Stimulated activated CD4-positive, alpha-beta T cell treated with anti-CD3 and anti-CD28 coated beads, Interleukin-15, amount 100 ng/mL, for 48 hours (primary cell): ENCODE measurements around the gene OR4E1.
"Not testable (repeated sequence)": the region's sequence is repeated elsewhere in the genome, so short reads cannot be mapped to it uniquely, and the experiment has no call there.

Source experiments
- DNase-seq, 2 donors: peaks; one replicate each; pipeline ENCODE4 v3.0.0-alpha.2; 2020; ENCODE audit warnings: low read depth in 2 of 2

The OR4E1 gene

DNA sequence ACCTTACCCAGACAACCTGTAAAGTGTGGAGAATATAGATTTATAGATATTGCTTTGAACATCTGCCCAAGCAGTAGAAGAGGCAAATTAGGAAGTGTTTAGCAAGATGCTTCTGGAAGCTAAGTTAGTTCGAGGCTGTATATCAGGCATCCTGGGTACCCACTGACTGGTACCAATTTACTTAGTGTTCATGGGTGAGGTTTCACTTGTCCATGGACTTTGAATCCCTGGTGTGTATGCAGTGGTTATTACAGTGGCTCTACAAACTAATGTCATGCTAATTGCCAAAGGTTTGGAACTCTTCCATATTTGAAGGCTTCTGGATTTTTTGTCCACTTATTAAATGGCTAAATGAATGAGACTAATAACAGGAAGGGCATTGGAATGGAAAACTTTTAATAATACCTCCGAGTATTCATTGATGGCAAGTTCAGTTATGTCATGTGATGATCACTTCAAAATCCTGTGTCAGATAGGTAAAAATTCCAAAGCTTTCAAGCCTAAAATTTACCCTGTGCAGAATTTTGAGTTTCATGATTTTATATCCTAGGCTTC lies 20.2 kb downstream of the OR4E1 start, which contains the start of gene OR4E2:
Gene OR4E2 (plus strand): TSS at position 505 of the 555 bp plus-strand sequence. CDS start 11,248 bp downstream, outside the sequence.
- DNase-seq = no peak

- no peak for DNase-seq
These were observed 21.3 kb downstream of the OR4E1 start for GRCh38 chr14:21652209-21652808.

- DNase-seq = no peak
These were observed 26.2 kb downstream of the OR4E1 start for GRCh38 chr14:21647380-21647779.

DNA sequence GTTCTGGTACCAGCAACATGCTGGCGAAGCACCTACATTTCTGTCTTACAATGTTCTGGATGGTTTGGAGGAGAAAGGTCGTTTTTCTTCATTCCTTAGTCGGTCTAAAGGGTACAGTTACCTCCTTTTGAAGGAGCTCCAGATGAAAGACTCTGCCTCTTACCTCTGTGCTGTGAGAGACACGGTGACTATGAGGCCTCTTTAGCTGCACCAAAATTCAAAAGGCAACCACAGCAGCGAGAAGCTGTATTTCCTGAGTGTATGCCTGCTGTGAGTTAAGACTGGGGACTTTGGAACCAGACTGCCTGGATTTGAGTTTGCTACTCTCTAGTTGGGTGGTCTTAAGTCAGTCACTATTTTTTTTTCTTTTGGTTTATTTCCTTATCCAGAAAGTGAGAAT lies 30.2 kb downstream of the OR4E1 start:
- DNase-seq = no peak

DNA sequence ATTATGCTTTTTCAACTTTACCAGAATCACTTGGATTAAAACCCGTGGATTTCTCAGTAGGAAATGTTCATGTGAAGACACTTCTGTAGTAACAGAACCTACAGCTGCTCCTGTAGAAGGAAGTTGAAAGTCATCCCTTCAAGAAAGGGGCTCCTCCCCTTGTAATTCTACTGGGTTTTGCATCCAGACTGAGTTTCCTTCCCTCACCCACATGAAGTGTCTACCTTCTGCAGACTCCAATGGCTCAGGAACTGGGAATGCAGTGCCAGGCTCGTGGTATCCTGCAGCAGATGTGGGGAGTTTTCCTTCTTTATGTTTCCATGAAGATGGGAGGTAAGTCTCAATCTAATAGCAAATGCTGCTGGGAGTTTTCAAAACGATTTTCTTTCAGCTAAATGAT lies 30.9 kb downstream of the OR4E1 start:
- no peak for DNase-seq

DNA sequence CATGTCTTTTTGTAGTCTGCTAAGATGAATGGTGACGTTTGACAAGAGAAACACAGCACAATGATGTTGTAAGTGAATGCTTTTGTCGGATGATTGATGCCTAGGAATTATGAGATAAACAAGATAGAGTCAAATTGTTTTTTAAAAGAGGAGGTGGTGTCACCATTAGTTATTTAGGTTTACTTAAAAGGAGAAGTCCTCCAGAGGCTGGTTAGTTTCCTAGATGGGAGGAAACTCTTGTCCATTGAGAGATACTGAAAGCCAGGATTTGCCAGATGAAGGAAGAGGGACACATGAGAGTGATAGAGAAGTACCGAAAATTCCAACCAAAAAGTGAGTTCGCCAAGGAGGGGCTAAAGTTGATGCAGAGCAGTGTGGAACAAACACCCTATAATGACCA lies 38.8 kb downstream of the OR4E1 start, which contains the start of gene OR10G2:
Gene OR10G2 (minus strand): TSS at position 101 of the 400 bp plus-strand sequence. CDS start 98 bp downstream, at position 3.
- no peak for DNase-seq

DNA sequence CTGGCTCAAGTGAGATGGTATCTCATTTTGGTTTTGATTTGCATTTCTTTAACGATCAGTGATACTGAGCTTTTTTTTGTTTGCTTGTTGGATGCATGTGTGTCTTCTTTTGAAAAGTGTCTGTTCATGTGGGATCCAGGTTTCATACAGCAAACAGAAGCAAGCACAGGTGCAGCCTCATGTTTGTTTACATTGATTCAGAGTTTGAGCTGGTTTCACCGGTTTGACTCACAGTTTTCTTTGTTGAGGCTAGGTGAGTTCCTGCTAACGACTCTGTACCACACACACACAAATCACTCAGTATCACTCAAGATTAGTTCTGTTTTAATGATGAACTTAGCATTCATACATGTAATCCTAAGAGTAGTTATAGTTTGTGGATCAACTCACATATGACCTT lies 42.5 kb downstream of the OR4E1 start:
- DNase-seq = no peak

DNA sequence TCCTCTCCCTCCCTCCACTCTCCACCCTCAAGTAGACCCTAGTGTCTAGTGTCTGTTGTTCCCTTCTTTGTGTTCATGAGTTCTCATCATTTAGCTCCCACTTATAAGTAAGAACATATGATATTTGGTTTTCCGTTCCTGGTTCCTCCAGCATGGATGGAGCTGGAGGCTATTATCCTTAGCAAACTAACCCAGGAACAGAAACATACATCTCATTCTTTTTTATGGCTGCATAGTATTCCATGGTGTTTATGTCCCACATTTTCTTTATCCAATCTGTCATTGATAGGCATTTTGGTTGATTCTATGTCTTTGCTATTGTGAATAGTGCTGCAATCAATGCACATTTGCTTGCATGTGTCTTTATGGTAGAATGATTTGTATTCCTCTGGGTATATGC lies 43.1 kb downstream of the OR4E1 start:
- not testable (repeated sequence) for DNase-seq

DNA sequence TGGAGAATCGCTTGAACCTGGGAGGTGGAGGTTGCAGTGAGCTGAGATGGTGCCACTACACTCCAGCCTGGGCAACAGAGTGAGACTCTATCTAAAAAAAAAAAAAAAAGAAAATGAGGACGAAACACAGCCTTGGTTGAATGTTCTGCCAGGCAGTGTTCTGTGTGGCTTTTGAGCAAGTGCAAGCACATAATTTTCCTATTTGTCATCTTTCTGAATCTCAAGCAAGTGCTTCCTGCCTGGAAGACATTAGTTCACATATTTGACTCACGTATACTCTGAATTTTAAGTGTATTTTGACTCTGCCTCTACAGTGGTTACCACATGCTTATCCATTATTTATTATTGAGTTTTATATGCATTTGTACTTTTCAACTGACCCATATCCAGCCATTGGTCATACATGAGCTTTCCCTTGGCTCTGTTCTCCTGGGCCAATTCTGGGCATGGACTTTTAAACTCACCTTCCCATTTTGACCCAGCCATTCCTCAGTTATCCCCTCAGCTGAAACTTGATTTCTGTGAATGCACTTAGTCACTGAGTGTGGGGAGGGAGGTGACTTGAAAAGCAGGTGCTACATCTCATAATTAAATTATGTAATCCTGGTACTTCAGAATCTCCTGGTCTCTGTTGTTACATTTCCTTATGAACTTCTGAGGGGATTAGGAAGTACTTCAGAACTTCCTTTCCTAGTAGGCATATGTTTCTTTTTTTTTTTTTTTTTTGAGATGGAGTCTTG lies 47.0 kb downstream of the OR4E1 start:
- DNase-seq = no peak
